Body of pancreas (tissue), 4 donors: ENCODE results near the gene MTMR12.
"Not testable (repeated sequence)": the region's sequence is repeated elsewhere in the genome, so short reads cannot be mapped to it uniquely, and the experiment has no call there.

Experiments used
- POLR2A ChIP-seq, 3 donors: fragments of 450-650 bp; IDR thresholded peaks; one replicate each; pipeline ENCODE4 v1.6.1; 2016; ENCODE audit warnings: antibody characterized with exemption in 3 of 3, mild to moderate bottlenecking in 2 of 3
- TF ChIP-seq, protein P1 (sequence below), 7 experiments: fragments of 450-650 bp in 4 of 7; fragments of 200-600 bp in 3 of 7; sonication (generic) in 3 of 7; IDR thresholded peaks; one replicate each; pipeline ENCODE4 v1.5.1; 2016 to 2019; ENCODE audit warnings: antibody characterized with exemption in 7 of 7

DNA sequence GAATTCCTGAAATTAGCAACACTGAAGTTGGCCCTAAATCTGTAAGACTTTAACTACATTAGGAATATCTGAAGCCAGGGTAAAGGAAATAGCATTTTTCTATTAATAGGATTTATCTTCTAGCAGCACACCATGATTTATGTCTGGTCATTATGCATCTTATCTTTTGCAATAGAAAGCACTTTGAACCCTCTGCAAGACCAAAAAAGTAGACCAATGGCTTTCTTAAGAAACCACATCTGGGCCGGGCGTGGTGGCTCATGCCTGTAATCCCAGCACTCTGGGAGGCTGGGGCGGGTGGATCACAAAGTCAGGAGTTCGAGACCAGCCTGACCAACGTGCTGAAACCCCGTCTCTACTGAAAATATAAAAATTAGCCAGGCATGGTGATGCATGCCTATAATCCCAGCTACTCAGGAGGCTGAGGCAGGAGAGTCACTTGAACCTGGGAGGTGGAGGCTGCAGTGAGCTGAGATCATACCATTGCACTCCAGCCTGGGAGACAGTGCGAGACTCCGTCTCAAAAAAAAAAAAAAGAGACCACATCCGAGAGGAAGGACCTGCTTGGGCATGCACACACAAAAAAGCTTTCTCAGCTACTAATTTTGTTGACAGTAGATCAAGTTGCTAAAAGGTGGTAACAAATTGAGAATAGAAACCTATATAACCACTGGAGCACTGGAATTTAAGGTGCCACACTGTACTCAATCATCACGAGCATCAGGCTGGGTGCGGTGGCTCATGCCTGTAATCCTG, 31.2 kb downstream of the MTMR12 start:
- TF ChIP-seq, protein P1, sequence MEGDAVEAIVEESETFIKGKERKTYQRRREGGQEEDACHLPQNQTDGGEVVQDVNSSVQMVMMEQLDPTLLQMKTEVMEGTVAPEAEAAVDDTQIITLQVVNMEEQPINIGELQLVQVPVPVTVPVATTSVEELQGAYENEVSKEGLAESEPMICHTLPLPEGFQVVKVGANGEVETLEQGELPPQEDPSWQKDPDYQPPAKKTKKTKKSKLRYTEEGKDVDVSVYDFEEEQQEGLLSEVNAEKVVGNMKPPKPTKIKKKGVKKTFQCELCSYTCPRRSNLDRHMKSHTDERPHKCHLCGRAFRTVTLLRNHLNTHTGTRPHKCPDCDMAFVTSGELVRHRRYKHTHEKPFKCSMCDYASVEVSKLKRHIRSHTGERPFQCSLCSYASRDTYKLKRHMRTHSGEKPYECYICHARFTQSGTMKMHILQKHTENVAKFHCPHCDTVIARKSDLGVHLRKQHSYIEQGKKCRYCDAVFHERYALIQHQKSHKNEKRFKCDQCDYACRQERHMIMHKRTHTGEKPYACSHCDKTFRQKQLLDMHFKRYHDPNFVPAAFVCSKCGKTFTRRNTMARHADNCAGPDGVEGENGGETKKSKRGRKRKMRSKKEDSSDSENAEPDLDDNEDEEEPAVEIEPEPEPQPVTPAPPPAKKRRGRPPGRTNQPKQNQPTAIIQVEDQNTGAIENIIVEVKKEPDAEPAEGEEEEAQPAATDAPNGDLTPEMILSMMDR (IDR thresholded peaks at IDR 0.05), result not testable (repeated sequence)
- not testable (repeated sequence) for TF ChIP-seq POLR2A (IDR thresholded peaks at IDR 0.05)
